H1 (cell line): ENCODE results near the gene SHROOM4. TPM values are rescaled to one million over a fixed set of nuclear protein-coding genes. Genes with fewer than 3 reads are reported as not detected.

Experiments used
- CTCF ChIA-PET: fragments of 300-600 bp; sonication (Branson Sonifier 250); formaldehyde crosslinking; loops from one replicate; lab custom pipeline; 2021; ENCODE audit not compliant: partially characterized antibody; lab: Charles Lee
- POLR2A ChIA-PET: fragments of 300-600 bp; sonication (Branson Sonifier 250); formaldehyde crosslinking; loops from one replicate; lab custom pipeline; 2021; ENCODE audit warnings: inconsistent platforms; ENCODE audit not compliant: partially characterized antibody; lab: Charles Lee
- DNase-seq, 2 experiments: peaks; one replicate each; pipeline versions ENCODE4 v3.0.0 to v3.0.0-alpha.2; 2010 to 2022; ENCODE audit warnings: low spot score in 2 of 2, low read depth in 1 of 2, mixed read lengths in 1 of 2
- FAIRE-seq: peaks from 2 replicates; lab custom pipeline; 2011; peaks lifted over from hg19 to GRCh38; lab: Jason Lieb, UNC
- H2AFZ ChIP-seq: 2 replicates; pipeline ENCODE4 v1.8.1; 2012; ENCODE audit warnings: low read length, inconsistent platforms
- H2AK5ac ChIP-seq: 2 replicates; pipeline ENCODE4 v1.6.1; 2013; ENCODE audit warnings: low read depth, low read length
- H2BK120ac ChIP-seq: replicated peaks from 2 replicates; pipeline ENCODE3; 2013; ENCODE audit warnings: low read depth, low read length, inconsistent platforms
- H2BK12ac ChIP-seq: 2 replicates; pipeline ENCODE4 v1.6.1; 2013; ENCODE audit warnings: low read depth, low read length
- H2BK15ac ChIP-seq: 2 replicates; pipeline ENCODE4 v1.6.1; 2013; ENCODE audit warnings: low read length
- H2BK20ac ChIP-seq: 2 replicates; pipeline ENCODE4 v1.6.1; 2013; ENCODE audit warnings: low read length
- H2BK5ac ChIP-seq: 2 replicates; pipeline ENCODE4 v1.6.1; 2013; ENCODE audit warnings: low read depth, low read length
- H3K14ac ChIP-seq: 2 replicates; pipeline ENCODE4 v1.6.1; 2013; ENCODE audit warnings: inconsistent platforms; ENCODE audit not compliant: insufficient read length
- H3K18ac ChIP-seq: 2 replicates; pipeline ENCODE4 v1.6.1; 2013; ENCODE audit warnings: low read length; ENCODE audit errors: extremely low read depth
- H3K23ac ChIP-seq: 2 replicates; pipeline ENCODE4 v1.6.1; 2013; ENCODE audit warnings: inconsistent platforms; ENCODE audit not compliant: insufficient read length
- H3K23me2 ChIP-seq: 2 replicates; pipeline ENCODE4 v1.6.1; 2013; ENCODE audit warnings: low read depth, low read length
- H3K27ac ChIP-seq: 2 replicates; pipeline ENCODE4 v1.6.1; 2011; ENCODE audit warnings: low read depth, low read length, inconsistent platforms
- H3K27me3 ChIP-seq, 4 experiments: replicated peaks in 1 of 4; 1 replicate in 1 of 4; 2 replicates in 3 of 4; pipeline versions ENCODE4 v1.6.1 to v1.8.1; 2011 to 2013; ENCODE audit warnings: low read length in 3 of 4, mild to moderate bottlenecking in 3 of 4, inconsistent platforms in 2 of 4, mixed read lengths in 2 of 4, moderate library complexity in 1 of 4; ENCODE audit not compliant: control insufficient read depth in 3 of 4, insufficient read depth in 3 of 4; ENCODE audit errors: extremely low read depth in 1 of 4
- H3K36me3 ChIP-seq, 4 experiments: 2 replicates each; pipeline versions ENCODE4 v1.6.1 to v1.8.1; 2011 to 2013; ENCODE audit warnings: mild to moderate bottlenecking in 4 of 4, low read length in 3 of 4, moderate library complexity in 2 of 4, control low read depth in 1 of 4, inconsistent platforms in 1 of 4; ENCODE audit not compliant: insufficient read depth in 4 of 4, control insufficient read depth in 2 of 4
- H3K4ac ChIP-seq: replicated peaks from 2 replicates; pipeline ENCODE3; 2013; ENCODE audit warnings: low read length, low read depth, mixed read lengths, inconsistent platforms; ENCODE audit not compliant: insufficient read length
- H3K4me1 ChIP-seq, 4 experiments: replicated peaks in 1 of 4; 1 replicate in 1 of 4; 2 replicates in 3 of 4; pipeline versions ENCODE4 v1.6.1 to v1.8.1; 2011 to 2013; ENCODE audit warnings: low read length in 3 of 4, inconsistent platforms in 2 of 4, mixed read lengths in 1 of 4; ENCODE audit not compliant: insufficient read depth in 4 of 4, control insufficient read depth in 3 of 4
- H3K4me2 ChIP-seq, 2 experiments: 2 replicates each; pipeline versions ENCODE4 v1.6.1 to v1.8.1; 2011 to 2013; ENCODE audit warnings: low read depth in 2 of 2, low read length in 2 of 2, control low read depth in 1 of 2, inconsistent platforms in 1 of 2, mild to moderate bottlenecking in 1 of 2; ENCODE audit not compliant: insufficient read depth in 1 of 2
- H3K4me3 ChIP-seq, 4 experiments: fragments of 200-600, 300-600 bp in 1 of 4; sonication (generic), shearing (Covaris generic), sonication (Bioruptor Twin) in 1 of 4; 2 replicates each; pipeline versions ENCODE4 v1.5.1 to v1.8.1; 2011 to 2016; ENCODE audit warnings: low read length in 4 of 4, low read depth in 3 of 4, control low read depth in 2 of 4, inconsistent platforms in 2 of 4, mild to moderate bottlenecking in 2 of 4, mixed read lengths in 1 of 4, moderate library complexity in 1 of 4; ENCODE audit not compliant: insufficient read depth in 2 of 4; ENCODE audit errors: extremely low read depth in 1 of 4
- H3K56ac ChIP-seq: replicated peaks from 2 replicates; pipeline ENCODE3; 2013; ENCODE audit warnings: low read depth, mild to moderate bottlenecking, mixed read lengths, low read length, inconsistent platforms; ENCODE audit not compliant: insufficient read length
- H3K79me1 ChIP-seq: 2 replicates; pipeline ENCODE4 v1.6.1; 2013; ENCODE audit warnings: low read depth, low read length, control low read depth
- H3K79me2 ChIP-seq, 2 experiments: 2 replicates each; pipeline versions ENCODE4 v1.6.1 to v1.8.1; 2012 to 2013; ENCODE audit warnings: low read length in 2 of 2, mild to moderate bottlenecking in 2 of 2, inconsistent platforms in 1 of 2; ENCODE audit not compliant: insufficient read depth in 2 of 2, control insufficient read depth in 1 of 2
- H3K9ac ChIP-seq, 4 experiments: replicated peaks in 1 of 4; 1 replicate in 1 of 4; 2 replicates in 3 of 4; pipeline versions ENCODE4 v1.6.1 to v1.8.1; 2011 to 2013; ENCODE audit warnings: low read depth in 3 of 4, low read length in 3 of 4, control low read depth in 2 of 4, mild to moderate bottlenecking in 2 of 4, moderate library complexity in 2 of 4, inconsistent platforms in 1 of 4; ENCODE audit errors: extremely low read depth in 1 of 4
- H3K9me3 ChIP-seq, 2 experiments: 2 replicates each; pipeline versions ENCODE4 v1.6.1 to v1.8.1; 2012 to 2013; ENCODE audit warnings: mild to moderate bottlenecking in 2 of 2, moderate library complexity in 2 of 2, control low read depth in 1 of 2, inconsistent platforms in 1 of 2, low read depth in 1 of 2, low read length in 1 of 2, mixed read lengths in 1 of 2; ENCODE audit not compliant: insufficient read depth in 2 of 2
- H4K20me1 ChIP-seq, 2 experiments: replicated peaks in 1 of 2; 2 replicates each; pipeline versions ENCODE3 to v1.8.1; 2011 to 2013; ENCODE audit warnings: inconsistent platforms in 2 of 2, low read length in 2 of 2, mild to moderate bottlenecking in 1 of 2; ENCODE audit not compliant: insufficient read depth in 2 of 2, control insufficient read depth in 1 of 2
- H4K5ac ChIP-seq: 2 replicates; pipeline ENCODE4 v1.6.1; 2013; ENCODE audit warnings: low read length, low read depth, mixed read lengths, inconsistent platforms; ENCODE audit not compliant: insufficient read length
- H4K8ac ChIP-seq: 2 replicates; pipeline ENCODE4 v1.8.0; 2013; ENCODE audit warnings: mild to moderate bottlenecking, moderate library complexity, low read length, inconsistent platforms; ENCODE audit not compliant: insufficient read depth; ENCODE audit errors: extremely low read depth
- H4K91ac ChIP-seq: replicated peaks from 2 replicates; pipeline ENCODE3; 2013; ENCODE audit warnings: low read length, mixed read lengths, inconsistent platforms; ENCODE audit not compliant: insufficient read length
- BCL11A ChIP-seq, 2 experiments: IDR thresholded peaks; one replicate each; pipeline ENCODE4 v1.6.1; 2011; ENCODE audit warnings: low read depth in 2 of 2, low read length in 2 of 2, mild to moderate bottlenecking in 2 of 2
- CHD2 ChIP-seq: IDR thresholded peaks from 2 replicates; pipeline ENCODE4 v1.6.1; 2012; ENCODE audit warnings: low read length, improper control_type of control experiment
- EP300 ChIP-seq, 2 experiments: IDR thresholded peaks; 1 replicate in 1 of 2; 2 replicates in 1 of 2; pipeline ENCODE4 v1.6.1; 2011 to 2012; ENCODE audit warnings: low read depth in 2 of 2, low read length in 2 of 2, mild to moderate bottlenecking in 2 of 2, borderline replicate concordance in 1 of 2, inconsistent platforms in 1 of 2, moderate library complexity in 1 of 2
- JUN ChIP-seq: IDR thresholded peaks from 2 replicates; pipeline ENCODE4 v1.6.1; 2011; ENCODE audit warnings: low read depth, mild to moderate bottlenecking, improper control_type of control experiment, low read length
- KDM4A ChIP-seq: IDR thresholded peaks from one replicate; pipeline ENCODE4 v1.7.1; 2012; ENCODE audit warnings: low read depth, mild to moderate bottlenecking, moderate library complexity, low read length, inconsistent platforms; ENCODE audit not compliant: severe bottlenecking
- POLR2AphosphoS5 ChIP-seq: IDR thresholded peaks from 2 replicates; pipeline ENCODE4 v1.6.1; 2011; ENCODE audit warnings: low read depth, low read length
- SIX5 ChIP-seq: IDR thresholded peaks from 2 replicates; pipeline ENCODE4 v1.6.1; 2011; ENCODE audit warnings: mild to moderate bottlenecking, low read depth, low read length
- YY1 ChIP-seq: IDR thresholded peaks from 2 replicates; pipeline ENCODE4 v1.6.1; 2011; ENCODE audit warnings: low read depth, mild to moderate bottlenecking, low read length
- WGBS, 2 experiments: shearing (Covaris generic) in 1 of 2; methylation state at CpG; one replicate each; pipeline versions ENCODE4 v1.1.6 to v1.1.7; 2013 to 2015; ENCODE audit warnings: low lambda C conversion rate in 2 of 2, mixed read lengths in 2 of 2, inconsistent platforms in 1 of 2, low coverage in 1 of 2, missing lambda C conversion rate in 1 of 2; ENCODE audit not compliant: insufficient replicate concordance in 2 of 2, insufficient coverage in 1 of 2, insufficient read length in 1 of 2; ENCODE audit errors: extremely low coverage in 1 of 2, missing lambda C conversion rate in 1 of 2; 5-methylcytosine and 5-hydroxymethylcytosine counted together
- polyA plus RNA-seq, 7 experiments: library from polyadenylated mRNA; depleted of rRNA in 3 of 7; stranded (reverse) in 5 of 7; unstranded in 2 of 7; fragments of >200 nt in 5 of 7; fragments of 200-250 nt in 2 of 7; gene quantifications; 1 replicate in 5 of 7; 2 replicates in 1 of 7; 4 replicates in 1 of 7; pipeline versions ENCODE4 v1.2.1 to v1.2.3, GENCODE V29; 2011 to 2013; ENCODE audit warnings: missing spikeins in 2 of 7, mixed read lengths in 2 of 7
- total RNA-seq: library from RNA; stranded (reverse); fragmentation: NEBNext Ultra II Directional; extraction: Animal tissue kit (Norgen Biotek cat#: 25700); gene quantifications from 2 replicates; pipeline ENCODE4 v1.2.1, GENCODE V29; 2021

The SHROOM4 gene
- total and polyA plus RNA-seq, 2 of the 8 experiments (the other 6 are each of a cell fraction or from before 2014, with no cell fraction given): 1.6 to 5.6 TPM

- no peak overlapping the region for H2BK15ac ChIP-seq
- CTCF ChIA-PET: interaction anchor here (1.0 to 1.2 kb wide), 2 partner anchors 11 to 235 kb away, joined by 3 to 5 read pairs; no protein-coding TSS in a partner anchor
Measured at GRCh38 chrX:50643525-50644137, 170.4 kb downstream of the SHROOM4 start.

More at GRCh38 chrX:50643525-50644137, 170.4 kb downstream of the SHROOM4 start:
- no peak for FAIRE-seq
- H4K5ac ChIP-seq: no peak overlapping the region
- H3K4me2 ChIP-seq: no peak overlapping the region
- no peaks in the 10 kb centered on the region for H3K36me3 ChIP-seq
- no peak overlapping the region for H4K8ac ChIP-seq
- no peak overlapping the region for H2BK120ac ChIP-seq
- no peaks in the 10 kb centered on the region for H3K27me3 ChIP-seq
- no peak overlapping the region for H2AK5ac ChIP-seq
- no peak overlapping the region for H3K4me3 ChIP-seq
- TF ChIP-seq EP300 (IDR thresholded peaks at IDR 0.05; ENCODE audit: borderline replicate concordance in 1 of 2, low read depth in 2 of 2, low read length in 2 of 2) (no peak), CHD2 (no peak), KDM4A (no peak), YY1 (no peak), JUN (no peak), POLR2AphosphoS5 (no peak), BCL11A (IDR thresholded peaks at IDR 0.05; ENCODE audit: low read depth in 2 of 2, low read length in 2 of 2) (no peak), SIX5 (no peak)
- H4K20me1 ChIP-seq: no peaks in the 10 kb centered on the region
- no peak overlapping the region for H3K4ac ChIP-seq
- WGBS, 2 experiments: 86% methylated on average over 5 of the region's 7 CpGs; no CpG with 5 or more reads in 1 of the 2 experiments
- H4K91ac ChIP-seq: no peak overlapping the region
- DNase-seq: no peak
- H3K79me1 ChIP-seq: no peaks in the 10 kb centered on the region
- H3K79me2 ChIP-seq: no peaks in the 10 kb centered on the region
- H2BK20ac ChIP-seq: no peak overlapping the region
- no peak overlapping the region for H2BK5ac ChIP-seq
- no peak overlapping the region for H3K9ac ChIP-seq
- H2AFZ ChIP-seq: no peak overlapping the region
- no peaks in the 10 kb centered on the region for H3K9me3 ChIP-seq
- H3K23me2 ChIP-seq: no peaks in the 10 kb centered on the region
- H3K14ac ChIP-seq: no peak overlapping the region
- H3K4me1 ChIP-seq: peaks cover 0 to 5% (median 0%) of the 10 kb centered on the region in 4 experiments; a peak in 3 of 7 replicates
- H2BK12ac ChIP-seq: no peak overlapping the region
- H3K56ac ChIP-seq: no peak overlapping the region
- no peak overlapping the region for H3K27ac ChIP-seq
- no peak overlapping the region for H3K23ac ChIP-seq
- no peak overlapping the region for H3K18ac ChIP-seq
- POLR2A ChIA-PET: no interaction called here
